Measurements from ENCODE around the gene LMBRD1.
"Not testable (repeated sequence)": the region's sequence is repeated elsewhere in the genome, so short reads cannot be mapped to it uniquely, and the experiment has no call there.

The LMBRD1 gene

DNA sequence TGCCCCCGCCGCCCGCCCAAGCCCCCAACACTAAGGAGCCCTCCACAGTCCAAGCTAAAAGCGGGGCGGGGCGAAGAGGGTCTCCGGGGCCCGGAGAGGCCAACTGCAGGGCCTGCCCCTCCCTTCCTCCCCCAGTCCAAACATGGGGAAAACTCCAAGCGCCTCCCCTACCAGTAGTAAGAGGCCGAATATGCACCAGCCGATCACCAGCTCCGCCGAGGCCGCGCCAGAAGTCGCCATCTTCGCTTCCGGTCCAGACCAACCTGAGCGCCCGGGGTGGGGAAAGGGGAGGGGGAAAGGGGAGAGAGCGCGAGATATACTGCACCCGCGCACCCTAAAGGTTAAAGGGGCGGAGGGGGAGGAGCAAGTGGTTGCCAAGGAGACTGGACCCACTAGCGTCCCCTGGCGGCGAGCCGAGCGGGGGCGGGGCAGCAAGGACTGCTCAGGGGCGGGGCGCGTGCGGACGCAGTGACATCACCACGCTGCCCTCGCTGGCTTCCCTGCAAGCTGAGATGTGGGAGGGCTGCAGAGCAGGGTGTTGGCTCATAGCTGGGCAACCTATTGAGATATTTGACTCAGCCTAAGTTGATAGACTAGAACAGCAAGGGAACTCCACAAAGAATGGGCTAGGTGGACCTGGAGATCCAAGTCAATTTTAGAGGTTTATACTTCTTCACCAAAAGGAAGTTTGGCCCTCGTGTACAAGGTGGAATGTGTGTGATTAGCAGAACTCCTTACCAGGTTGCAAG, at the start of gene LMBRD1:
Gene LMBRD1, minus strand, starts transcription at position 369 of the 749 bp plus-strand sequence. Its CDS starts 129 bp downstream, at position 240.
- peak; percentile 86 for DNase-seq

DNA sequence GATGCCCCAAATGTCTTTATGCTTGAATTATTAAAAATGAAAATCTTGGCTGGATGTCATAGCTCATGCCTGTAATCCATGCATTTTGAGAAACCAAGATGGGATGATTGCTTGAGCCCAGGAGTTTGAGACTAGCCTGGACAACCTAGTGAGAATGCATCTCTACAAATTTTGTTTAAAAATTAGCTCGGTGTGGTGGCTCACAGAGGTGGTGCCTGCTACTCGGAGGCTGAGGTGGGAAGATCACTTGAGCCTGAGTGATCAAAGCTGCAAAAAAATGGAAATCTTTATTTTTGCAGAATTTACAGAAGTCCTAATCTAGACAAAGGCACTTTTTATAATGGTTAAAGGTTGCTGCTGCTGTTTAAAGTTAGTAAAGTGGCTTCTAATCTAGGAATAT, 49.5 kb upstream of the LMBRD1 start:
- no peak for DNase-seq

DNA sequence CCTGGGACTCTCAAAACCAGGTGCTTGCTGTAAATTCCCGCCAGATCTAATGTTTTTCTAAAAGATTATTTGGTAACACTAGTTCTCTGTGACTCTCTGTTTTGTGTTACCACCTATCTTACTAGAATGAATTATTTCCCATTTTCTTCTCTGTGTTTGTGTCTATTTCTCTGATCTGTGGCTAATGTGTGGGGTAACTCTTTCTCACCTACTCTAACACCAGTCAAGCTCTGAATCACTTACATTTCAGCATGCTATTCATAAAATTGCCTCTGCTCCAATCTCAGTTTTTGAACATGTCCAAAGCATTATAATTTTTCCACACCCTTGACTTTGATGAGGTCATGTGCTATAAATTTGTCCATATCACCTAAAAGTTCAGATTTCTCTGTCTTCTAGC, 46.4 kb upstream of the LMBRD1 start:
- DNase-seq: no peak

DNA sequence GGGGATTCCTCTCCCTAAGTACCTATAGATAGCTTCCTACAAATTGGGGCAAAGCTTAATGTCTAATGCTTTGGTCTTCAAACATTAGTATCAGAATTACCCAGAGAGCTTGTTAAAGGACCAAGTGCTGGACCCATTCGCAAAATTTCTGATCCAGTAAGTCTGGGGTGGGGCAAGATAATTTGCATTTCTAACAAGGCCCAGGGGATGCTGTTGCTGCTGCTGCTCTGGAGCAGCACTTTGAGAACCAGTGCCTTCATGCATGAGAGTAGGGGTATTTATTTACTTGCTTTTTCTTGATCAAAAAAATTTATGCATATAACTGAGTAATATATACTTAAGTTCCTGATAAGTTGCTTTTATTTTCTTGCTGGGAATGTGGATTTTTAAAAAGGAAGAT, 45.1 kb upstream of the LMBRD1 start:
- DNase-seq: no peak

DNA sequence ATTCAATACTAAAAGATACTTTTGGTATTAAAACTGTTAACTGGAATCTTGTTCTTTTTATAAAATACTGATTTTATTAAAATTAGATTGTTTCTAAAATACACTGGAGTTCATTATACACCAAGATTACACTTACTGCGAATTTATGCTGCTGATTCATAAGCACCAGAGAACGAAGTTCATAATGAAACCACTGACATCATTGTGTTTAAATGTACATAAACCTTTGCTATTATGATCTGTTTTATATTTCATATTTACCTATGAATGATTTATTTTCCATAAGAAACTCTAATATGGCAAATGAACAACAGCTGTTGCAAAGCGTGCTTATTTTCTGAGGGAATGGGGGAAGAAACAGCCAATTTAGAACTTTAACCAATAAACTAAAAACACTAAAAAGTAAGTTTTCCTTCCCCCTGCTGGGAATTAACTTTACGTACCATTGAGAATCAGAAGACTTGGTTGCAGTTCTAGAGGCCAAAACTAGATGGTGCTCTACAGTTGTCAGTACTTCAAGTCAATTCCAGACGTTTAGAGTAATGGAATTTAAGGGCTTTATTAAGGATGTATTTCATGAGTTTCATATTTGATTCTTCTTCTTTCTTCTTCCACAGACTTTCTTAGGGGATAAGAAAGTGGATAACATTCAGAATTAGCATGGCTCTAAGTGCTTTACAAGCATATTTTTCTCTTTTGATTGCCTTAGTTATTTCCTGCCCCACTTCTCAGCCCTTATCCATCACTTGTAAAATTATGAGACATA, 38.8 kb upstream of the LMBRD1 start:
- DNase-seq: no peak

DNA sequence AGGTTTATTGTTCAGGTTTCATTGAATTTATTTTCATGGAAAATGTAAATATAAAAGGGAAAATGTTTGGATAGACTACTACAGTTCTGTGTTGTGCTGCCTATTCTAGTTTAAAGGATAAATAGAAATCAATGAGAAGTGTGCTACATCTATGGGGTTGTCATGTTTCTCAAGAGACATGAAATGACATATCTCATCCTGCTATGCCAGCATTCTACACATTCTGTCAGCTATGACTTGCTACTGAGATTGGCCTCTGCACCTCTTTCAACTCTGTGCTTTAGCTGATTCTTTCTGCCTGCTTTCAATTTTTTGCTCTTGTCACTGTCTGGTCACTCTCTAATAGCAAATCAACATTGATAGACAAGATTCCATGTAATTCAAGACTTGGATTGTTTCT, 35.7 kb upstream of the LMBRD1 start:
- DNase-seq: no peak

DNA sequence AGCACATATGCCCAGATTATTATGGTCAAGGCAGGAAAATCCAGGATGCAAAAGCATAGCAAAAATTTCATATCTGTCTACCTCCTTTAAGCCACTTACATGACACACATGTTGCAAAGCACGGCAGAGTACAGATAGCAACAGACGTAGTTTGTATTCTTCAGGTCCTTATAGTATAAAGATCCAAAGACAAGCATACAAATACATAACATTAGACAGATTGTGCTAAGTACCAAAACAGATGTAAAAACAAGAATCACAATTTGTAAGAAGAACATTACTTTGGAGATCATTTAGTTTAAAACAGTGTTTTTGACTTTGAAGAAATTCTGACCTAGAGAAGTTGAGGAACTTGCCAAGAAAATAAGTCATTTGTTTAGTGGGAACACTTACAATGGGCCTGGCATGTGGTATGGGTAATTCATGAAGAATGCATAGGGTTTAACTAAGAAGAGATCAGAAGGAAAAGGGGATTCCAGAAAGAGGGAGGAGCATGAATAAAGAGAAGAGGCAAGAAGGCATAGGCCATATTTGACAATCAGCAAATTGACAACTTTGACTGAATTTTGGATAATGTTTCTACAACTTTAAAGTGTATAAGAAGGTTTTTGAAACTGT, 30.6 kb upstream of the LMBRD1 start:
- DNase-seq: no peak

DNA sequence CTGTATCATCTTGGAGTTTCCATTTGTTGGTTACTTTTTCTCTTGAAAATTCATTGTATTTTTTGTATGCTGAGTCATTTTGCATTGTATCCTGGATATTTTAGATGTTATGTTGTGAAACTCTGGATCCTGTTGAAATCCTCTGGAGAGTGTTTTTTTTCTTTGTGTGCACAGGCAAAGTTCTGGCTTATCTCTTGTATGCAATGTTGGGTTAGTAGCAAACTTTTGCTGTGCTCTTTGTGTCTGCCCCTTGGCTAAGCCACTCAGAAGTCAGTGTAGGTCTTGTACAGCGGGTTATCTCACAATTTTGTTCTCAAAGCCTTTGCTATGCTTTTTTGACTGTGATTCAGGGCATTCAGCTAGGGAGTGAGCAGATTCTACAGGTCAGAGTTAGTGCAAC, 29.1 kb upstream of the LMBRD1 start:
- DNase-seq: no peak

DNA sequence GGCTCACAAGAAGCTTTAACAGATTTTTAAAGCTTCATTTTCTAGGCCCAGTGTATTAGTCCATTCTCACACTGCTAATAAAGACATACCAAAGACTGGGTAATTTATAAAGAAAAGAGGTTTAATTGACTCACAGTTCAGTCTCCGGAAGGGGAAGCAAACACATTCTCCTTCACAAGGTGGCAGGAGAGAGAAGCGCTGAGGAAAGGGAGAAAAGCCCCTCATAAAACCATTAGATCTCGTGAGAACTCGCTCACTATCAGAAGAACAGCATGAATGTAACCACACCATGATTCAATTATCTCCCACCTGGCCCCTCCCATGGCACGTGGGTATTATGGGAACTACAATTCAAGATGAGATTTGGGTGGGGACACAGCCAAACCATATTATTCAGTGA, 27.5 kb upstream of the LMBRD1 start:
- not testable (repeated sequence) for DNase-seq

DNA sequence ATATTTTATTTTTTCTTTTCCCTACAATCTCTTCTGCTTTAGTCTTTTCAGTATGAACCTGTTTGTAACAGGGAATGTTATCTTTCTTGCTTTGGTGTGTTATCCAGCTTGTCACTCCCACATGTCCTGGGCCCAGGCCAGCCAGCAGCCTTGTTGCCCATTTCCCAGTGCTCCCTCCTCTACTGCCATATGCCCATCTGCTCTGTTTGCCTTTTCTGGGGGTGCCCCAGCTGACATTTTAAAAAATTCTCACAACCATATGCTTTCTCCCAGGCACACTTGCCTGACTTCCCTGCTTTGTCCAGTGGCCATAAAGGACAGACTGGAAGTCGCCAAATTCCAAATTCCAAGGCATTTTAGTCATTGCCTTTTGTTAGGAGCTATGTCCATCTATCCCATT, 23.6 kb upstream of the LMBRD1 start:
- DNase-seq: no peak

DNA sequence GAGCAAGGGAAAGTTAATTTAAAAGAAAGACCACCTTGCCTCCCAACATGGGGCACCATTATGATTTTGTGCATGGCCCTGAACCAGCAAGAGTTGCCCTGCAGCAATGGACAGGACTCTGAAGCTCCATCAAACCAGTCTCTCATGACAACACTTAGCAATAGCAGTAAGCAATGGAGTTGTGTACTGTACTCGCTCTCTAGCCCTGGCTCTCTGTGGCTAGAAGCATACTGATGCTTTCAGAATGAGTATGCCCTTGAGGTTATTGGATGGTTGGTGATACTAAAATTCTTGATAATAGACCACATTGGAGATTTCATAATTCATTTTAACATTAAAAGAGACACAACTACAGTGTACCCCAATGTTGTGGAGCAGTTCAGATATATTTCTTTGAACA, 23.2 kb upstream of the LMBRD1 start:
- no peak for DNase-seq

DNA sequence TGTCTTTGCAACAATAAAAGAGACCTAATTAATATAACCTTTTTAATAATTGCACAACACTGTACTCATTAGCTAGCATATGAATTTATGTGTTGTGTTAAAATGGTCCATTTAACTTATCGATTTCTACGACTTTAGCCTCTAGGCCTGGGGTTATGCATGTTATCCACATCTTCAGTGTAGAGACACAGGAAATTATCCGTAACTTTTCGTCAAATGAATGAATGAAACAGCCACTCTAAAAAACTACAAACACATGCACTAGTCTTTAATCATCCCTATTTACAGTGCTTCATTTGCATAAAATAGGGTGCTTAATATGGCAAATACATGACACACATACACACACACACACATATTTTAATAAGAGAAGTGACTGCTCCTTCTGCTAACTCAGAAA, 22.3 kb upstream of the LMBRD1 start:
- no peak for DNase-seq

DNA sequence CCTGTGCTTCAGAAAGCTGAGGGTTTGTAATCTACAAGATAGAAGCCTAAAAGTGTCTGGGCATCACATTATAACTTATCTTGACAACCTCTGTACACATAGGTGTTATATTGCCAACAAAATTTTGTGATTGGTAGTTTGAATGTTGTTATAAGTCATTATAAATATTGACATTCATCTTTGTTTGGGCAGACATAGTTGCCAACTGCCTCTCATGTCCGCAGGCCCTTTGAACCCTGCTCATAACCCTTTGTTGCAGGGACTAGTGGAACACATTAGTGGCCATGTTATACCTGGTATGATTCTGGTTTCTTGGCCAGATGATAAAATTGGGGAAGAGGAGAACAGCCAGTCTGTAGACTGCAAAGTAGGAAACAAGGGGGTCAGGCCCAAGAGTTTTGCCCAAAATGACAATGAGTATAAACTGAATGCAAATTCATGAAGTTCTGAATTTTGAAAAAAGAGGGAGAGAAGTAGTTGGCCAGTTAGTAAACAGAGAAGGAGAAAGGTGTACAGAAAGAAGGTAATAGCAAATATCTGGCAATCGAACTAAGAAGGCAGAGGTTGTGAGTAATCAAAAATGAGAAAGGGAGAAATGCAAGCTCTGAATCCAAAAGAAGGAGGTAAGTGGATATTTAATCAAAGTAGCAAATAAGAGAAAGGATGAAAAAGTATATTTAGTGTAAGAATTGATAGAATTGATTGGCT, 21.6 kb upstream of the LMBRD1 start:
- DNase-seq: no peak

DNA sequence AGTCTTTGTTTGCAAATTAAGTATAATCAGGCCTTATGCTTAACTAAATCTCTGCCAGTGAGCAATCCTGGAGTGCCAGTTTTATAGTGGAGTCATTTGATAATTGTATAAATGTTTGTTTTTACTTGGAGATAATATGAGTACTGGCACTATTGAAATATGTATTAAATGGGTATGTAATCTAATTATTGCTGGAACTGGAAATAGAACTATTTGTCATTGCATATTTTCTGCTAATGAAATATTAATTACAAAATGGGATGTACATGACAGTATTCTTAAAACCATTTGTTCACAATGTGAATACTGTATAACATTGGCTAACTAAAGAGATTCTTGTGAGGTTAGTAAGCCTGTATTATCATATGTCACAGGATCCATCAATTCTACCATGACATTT, 20.5 kb upstream of the LMBRD1 start:
- no peak for DNase-seq

DNA sequence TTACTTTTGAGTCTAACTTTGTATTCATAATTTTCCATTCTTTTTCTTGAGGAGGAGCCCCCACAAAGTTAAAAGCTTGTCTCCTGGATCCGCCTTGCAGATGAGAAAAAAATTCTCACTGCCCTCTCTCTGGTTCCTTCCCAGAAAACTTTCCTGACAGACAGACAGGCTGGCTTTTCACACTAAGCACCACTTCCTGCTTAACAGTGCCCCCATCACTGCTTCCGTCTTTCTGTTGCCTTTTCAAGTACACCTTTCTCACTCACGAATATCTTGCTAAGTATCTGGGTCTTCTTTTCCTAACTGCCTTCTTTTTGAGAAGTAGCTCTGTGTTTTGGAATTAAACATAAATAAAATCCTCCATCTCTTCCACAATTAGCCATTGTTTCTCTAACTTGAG, 19.8 kb upstream of the LMBRD1 start:
- DNase-seq: no peak

DNA sequence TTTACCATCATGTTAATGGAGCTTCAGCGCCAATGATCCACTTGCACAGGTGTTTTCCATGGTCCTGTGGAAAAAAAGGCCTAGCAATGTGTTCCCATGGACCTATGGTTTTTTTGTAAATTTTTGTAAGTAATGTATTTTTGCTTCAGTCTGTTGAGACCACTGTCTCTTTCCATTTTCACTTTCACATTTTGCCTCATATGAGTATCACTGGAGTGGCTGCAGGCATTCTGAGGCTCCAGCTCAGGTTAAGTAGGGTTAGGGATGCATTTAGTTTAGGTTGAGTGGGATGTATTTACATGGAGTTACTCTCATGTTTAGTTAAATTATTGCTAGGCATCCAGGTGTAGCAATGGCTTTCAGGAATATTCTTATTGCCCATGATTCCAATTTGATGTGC, 19.2 kb upstream of the LMBRD1 start:
- DNase-seq: no peak

DNA sequence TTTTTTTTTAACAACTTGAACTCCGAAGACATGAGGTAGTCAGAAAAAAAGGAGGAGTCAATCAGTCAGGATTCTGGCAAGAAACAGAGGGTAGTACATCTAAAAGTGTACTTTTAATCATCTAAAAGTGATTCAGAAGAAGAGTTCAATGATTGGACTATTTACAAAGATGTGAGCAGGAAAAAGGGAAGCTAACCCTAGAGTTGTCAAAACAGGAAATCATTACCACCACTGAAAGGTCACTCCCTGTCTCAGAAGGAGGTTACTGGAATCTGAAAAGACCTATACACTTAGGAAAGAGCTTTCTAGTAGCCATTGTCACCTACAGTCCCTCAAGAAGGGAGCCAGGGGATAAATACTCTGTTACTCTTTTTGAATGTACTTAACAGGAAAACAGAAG, 16.7 kb upstream of the LMBRD1 start:
- no peak for DNase-seq

DNA sequence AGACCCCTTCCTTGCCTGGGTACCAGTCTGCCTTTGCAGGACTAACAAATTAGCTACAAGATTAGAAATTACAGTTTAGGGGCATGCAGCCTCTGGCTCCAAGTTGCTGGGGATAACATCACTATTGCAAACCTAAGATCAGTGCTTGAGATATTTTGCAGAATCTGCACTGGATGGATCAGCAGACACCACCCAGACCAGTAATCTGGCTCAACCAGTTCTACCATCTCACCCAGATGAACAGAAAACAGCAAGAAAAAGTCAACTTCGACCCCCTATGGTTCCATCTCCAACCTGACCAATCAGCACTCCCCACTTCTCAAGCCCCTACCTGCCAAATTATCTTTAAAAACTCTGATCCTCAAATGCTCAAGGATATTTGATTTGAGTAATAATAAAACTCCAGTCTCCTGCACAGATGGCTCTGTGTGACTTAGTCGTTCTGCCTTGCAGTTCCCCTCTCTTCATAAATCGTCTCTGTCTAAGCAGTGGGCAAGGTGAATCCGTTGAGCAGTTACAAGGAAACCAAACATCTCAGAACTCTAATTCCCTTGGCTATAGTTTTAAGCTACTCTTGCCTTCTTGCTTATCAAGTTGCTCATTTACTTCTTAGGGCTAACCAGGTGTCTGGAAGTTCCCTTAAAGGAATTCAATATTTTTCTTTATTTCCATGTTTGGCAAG, 16.1 kb upstream of the LMBRD1 start:
- DNase-seq: no peak

DNA sequence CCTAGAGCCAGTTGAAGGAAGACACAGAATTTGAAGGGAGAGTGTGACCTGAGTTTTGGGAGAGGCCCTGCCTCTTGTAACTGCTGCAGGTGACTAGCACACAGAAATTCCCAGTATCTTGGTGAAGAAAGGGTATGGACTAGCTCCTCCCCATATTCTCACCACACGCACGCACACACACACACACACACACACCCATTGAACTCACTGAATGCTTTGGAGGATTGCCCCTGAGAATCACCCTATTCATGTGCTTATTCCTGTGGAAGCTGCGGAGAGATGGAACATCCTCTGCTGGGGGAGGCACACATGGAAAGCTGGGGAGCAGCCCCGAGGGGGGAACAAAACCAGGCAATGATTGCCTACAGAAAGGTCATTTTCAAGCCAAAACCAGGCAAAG, 6.2 kb upstream of the LMBRD1 start:
- no peak for DNase-seq

DNA sequence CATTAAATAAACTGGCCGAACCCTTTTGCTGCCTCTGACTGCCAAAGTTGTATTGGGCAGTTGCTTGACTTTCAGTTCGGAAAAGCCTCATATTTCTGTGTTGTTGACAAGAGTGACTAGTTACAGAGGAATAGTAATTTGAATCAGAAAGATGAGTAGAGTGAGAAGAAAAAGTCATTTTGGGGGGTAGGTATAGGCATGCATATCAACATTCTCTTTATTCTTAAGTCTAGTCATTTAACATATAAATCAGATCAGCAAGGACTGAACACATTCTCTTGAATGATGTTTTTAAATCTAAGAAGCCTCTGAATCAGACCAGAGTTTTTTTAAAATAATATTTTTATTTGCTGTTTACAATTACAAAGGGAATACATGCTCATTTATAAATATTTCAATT, 4.9 kb upstream of the LMBRD1 start:
- DNase-seq: no peak

DNA sequence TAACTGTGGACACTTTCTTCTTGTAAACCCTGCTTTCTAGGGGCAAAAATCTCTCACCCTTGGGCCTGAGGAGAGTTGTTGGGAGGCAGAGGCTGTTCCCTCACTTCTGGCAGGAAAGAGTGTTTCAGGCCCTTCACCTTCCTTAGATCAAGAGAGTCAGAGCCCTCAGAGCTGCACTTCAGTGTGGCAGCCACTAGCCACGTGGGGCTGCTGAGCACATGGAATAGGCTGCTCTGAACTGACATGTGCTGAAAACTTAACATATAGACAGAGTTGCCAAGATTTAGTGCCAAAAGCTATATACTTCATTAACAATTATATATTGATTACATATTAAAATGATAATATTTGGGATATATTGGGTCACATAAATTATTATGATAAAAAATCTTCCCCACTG, 4.4 kb upstream of the LMBRD1 start:
- DNase-seq: no peak

DNA sequence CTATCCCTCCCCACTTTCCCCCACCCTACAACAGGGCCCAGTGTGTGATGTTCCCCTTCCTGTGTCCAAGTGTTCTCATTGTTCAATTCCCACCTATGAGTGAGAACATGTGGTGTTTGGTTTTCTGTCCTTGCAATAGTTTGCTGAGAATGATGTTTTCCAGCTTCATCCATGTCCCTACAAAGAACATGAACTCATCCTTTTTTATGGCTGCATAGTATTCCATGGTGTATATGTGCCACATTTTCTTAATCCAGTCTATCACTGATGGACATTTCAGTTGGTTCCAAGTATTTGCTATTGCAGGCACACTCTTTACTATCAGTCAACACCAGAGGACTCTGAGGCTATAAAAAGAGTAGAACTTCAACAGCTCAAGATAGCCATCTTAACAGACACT, 2.0 kb upstream of the LMBRD1 start:
- not testable (repeated sequence) for DNase-seq

DNA sequence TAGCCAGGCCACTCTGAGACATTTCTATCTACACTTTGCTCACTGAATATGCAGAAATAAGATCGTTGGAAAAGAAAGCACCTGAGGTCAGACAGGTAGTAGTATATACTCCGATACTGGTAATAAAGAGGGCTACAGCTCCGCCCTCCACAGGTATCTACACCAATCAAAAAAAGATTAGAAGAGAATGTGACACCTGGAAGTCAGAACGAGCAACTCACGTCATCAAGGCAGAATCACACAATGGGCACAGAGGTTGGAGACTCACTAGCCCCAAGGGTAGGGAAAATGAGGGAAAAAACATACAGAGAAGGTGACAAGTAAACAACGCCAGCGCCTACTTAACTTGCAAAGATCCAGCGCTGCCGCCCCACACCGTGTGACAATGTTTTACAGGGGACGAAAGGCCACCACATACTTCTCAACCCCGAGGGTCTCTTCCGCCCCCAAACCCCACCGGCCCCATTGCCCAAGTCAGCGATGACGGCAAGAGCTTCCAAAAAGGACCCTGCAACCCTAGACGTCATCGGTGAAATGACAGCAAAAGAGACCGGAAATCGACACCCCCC, 653 bp downstream of the LMBRD1 start:
- DNase-seq: peak; percentile 19
